ENCODE measurements around the gene PELI2.

DNA sequence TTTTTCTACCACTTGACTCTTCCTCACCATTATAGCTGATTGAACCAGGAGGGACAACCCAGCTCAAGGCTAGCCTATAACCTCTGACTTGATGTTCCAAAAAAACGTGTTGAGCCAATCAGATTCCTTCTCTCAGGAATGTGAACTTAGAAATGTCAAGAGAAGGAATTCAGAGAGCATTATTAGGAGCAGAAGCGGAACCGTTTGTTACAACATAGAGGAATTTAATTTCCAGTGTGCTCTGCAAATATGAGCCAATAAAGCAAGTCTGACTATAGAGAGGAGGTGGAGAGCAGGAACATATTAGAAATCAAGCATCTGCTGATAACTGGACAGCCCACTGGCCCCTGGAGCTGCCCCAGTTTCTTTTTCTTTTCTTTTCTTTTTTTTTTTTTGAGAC is 15.3 kb upstream of the PELI2 start:
- TF ChIP-seq CTCF (IDR thresholded peaks at IDR 0.05) (no peak), POLR2A (IDR thresholded peaks at IDR 0.05) (no peak)

Data from testis (tissue), 2 donors.